SKM-1 (cell line): ENCODE measurements around the gene MAPK8IP3.

ENCODE experiments used
- DNase-seq: peaks from one replicate; lab custom pipeline; 2025; ENCODE audit not compliant: unreplicated experiment; lab: John Stamatoyannopoulos, UW

Gene MAPK8IP3

DNA sequence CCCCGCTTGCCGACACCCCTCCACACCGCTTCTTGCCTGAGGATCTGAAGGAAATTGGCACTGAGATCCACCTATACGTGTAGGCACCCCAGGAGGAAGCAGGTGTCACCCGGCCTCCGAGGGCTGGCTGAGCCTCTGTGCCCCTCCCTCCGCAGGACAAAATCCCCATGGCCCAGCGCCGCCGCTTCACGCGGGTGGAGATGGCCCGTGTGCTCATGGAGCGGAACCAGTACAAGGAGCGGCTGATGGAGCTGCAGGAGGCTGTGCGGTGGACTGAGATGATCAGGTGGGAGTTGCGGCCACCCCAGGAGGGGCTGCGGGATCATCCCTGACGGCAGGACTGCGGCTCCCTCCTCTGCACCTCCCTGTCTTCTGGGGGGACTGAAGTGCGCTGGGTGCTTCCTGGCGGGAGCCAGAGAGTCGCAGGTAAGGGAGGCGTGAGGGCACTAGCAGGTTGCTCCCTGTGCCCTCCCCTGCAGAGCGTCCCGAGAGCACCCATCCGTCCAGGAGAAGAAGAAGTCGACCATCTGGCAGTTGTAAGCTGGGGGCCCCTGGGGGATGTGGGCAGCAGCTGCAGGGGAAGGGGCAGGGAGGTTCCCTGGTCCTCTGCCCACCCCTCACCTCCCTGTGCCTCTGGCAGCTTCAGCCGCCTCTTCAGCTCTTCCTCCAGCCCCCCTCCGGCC, 56.3 kb downstream of the MAPK8IP3 start:
- no peak for DNase-seq

DNA sequence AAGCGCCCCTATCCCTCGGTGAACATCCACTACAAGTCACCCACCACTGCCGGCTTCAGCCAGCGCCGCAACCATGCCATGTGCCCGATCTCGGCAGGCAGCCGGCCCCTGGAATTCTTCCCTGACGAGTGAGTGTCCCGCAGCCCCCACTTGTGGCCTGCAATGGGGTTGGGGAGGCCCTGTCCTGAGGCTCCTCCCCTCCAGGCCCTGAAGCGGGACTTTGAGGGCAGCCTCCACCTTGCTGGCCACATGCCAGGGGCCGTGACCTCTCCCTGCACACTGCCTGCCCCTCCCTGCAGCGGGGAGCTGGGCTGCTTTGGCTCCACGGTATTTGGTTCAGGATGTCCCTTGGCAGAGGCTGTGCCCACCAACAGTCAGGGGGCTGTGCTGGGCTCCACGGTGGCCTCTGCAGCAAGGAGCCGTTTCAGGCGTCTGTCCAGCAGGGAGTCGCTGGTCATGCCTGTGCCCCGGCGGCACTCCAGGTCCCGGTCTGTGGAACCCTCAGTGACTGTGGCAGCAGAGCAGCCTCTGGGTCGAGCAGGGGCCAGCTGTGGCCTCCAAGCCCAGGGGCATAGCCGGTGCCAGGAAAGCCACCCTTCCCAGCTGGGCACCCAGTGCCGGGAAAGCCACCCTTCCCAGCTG, 57.0 kb downstream of the MAPK8IP3 start:
- no peak for DNase-seq

DNA sequence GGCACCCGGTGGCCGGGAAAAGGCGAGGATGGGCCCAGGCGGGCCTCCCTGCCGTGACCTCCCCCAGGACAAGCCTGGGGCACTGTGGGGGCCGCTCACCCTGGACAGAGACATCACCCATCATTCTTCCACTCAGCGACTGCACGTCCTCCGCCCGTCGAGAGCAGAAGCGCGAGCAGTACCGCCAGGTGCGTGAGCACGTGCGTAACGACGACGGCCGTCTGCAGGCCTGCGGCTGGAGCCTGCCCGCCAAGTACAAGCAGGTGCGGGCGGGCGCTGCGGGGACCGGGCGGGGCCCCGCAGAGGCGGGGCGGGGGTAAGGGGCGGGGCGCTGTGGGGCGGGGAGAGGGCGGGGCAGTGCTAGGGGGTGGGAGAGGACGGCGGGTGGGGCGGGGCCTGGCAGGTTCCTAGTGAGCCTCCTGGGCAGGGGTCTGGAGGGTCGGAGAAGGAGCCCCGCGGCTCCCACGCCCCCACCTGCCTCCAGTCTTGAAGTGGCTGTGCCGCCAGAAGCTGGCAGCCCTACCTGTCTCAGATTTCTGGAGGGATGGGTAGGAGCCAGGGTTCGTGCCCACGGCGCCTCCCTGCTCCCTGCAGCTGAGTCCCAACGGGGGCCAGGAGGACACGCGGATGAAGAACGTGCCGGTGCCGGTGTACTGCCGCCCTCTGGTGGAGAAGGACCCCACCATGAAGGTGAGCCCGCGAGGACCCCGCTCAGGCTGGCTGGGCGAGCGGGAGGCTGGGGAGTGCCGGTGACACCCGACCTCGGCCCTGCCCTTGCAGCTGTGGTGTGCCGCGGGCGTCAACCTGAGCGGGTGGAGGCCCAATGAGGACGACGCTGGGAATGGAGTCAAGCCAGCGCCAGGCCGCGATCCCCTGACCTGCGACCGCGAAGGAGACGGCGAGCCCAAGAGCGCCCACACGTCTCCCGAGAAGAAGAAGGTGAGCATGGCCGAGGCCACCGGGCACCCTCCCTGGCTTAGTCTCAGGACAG, 57.8 kb downstream of the MAPK8IP3 start:
- no peak for DNase-seq

DNA sequence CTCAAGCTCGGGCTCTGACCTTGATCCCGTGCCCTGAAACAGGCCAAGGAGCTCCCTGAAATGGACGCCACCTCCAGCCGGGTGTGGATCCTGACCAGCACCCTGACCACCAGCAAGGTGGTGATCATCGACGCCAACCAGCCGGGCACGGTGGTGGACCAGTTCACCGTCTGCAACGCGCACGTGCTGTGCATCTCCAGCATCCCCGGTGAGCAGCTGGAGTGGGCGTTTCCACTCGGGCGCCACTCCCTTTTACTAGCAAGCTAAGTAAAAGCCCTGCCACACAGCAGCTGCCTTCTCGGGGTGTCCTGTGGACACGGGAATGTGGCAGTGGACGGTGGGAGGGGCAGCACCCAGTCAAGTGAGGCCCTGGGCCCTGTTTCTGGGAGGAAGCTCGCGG, 59.0 kb downstream of the MAPK8IP3 start:
- no peak for DNase-seq

DNA sequence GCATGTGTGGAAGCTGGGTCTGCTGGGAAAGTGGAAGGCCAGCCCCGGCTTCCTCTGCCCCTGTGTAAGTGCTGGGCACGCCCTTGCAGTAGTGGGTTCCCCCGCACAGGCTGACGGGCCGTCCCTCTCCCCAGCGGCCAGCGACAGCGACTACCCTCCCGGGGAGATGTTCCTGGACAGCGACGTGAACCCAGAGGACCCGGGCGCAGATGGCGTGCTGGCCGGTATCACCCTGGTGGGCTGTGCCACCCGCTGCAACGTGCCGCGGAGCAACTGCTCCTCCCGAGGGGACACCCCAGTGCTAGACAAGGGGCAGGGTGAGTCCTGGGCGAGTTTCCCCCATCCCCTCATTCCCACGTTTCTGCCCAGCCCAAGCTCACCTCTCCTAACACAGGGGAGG, 59.8 kb downstream of the MAPK8IP3 start:
- no peak for DNase-seq

DNA sequence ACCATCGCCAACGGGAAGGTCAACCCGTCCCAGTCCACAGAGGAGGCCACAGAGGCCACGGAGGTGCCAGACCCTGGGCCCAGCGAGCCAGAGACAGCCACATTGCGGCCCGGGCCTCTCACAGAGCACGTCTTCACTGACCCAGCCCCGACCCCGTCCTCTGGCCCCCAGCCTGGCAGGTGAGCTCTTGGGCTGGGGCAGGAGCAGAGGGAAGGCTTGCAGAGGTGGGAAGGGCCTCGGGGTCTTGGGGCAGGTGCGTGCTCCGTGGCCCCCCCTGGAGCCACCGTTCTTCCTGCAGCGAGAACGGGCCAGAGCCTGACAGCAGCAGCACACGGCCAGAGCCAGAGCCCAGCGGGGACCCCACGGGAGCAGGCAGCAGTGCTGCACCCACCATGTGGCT, 60.2 kb downstream of the MAPK8IP3 start:
- no peak for DNase-seq

DNA sequence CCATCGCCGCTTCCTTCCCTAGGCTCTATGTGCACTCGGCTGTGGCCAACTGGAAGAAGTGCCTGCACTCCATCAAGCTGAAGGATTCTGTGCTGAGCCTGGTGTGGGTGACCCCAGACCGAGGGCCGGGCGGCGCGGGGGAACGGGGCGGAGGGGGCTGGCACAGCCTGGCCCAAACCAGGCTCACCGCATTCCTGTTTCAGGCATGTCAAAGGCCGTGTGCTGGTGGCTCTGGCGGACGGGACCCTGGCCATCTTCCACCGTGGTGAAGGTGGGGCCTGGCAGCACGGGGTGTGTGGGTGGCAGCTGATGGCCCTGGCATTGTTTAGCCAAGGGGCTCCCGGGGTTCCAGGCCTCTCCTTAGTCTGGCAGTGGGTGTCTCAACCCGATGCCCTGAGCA, 60.7 kb downstream of the MAPK8IP3 start:
- DNase-seq = no peak

DNA sequence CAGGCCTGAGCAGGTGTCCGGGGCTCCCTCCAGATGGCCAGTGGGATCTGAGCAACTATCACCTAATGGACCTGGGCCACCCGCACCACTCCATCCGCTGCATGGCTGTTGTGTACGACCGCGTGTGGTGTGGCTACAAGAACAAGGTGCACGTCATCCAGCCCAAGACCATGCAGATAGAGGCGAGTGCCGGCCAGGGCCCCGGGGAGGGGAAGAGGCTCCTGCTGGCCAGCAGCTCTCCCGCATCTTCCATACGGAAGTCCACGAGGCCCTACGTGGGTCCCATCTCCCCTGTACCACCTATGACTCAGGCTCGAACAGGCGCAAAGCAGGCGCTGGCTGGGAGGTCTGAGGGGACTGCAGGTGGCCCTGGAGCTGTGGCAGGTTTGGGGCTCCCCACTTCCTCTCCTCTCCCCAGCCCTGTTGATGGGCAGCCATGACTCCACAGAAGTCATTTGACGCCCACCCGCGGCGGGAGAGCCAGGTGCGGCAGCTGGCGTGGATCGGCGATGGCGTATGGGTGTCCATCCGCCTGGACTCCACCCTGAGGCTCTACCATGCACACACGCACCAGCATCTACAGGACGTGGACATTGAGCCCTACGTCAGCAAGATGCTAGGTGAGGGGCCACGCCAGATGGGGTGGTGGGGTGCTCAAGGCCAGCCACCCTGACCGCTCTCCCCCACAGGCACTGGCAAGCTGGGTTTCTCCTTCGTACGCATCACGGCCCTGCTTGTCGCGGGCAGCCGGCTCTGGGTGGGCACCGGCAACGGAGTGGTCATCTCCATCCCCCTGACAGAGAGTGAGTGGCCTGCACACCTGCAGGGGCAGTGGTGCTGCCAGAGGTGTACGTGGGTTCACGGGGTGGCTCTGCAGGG, 61.4 kb downstream of the MAPK8IP3 start:
- no peak for DNase-seq

DNA sequence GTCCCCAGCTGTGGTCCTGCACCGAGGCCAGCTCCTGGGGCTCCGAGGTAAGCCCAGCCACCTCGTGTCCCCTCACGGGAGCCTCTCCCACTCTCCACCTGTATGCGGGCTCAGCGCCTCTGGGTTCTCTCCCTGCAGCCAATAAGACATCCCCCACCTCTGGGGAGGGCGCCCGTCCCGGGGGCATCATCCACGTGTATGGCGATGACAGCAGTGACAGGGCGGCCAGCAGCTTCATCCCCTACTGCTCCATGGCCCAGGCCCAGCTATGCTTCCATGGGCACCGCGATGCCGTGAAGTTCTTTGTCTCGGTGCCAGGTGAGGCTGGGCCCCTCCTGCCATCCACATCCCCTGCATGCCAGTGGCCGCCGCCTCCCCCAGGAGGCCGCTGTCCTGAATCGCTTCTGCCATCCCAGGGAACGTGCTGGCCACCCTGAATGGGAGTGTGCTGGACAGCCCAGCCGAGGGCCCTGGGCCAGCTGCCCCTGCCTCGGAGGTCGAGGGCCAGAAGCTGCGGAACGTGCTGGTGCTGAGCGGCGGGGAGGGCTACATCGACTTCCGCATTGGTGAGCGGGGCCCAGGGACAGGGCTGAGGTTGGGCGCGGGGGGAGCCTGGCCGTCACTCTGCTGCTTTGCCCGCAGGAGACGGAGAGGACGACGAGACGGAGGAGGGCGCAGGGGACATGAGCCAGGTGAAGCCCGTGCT, 62.2 kb downstream of the MAPK8IP3 start:
- no peak for DNase-seq

DNA sequence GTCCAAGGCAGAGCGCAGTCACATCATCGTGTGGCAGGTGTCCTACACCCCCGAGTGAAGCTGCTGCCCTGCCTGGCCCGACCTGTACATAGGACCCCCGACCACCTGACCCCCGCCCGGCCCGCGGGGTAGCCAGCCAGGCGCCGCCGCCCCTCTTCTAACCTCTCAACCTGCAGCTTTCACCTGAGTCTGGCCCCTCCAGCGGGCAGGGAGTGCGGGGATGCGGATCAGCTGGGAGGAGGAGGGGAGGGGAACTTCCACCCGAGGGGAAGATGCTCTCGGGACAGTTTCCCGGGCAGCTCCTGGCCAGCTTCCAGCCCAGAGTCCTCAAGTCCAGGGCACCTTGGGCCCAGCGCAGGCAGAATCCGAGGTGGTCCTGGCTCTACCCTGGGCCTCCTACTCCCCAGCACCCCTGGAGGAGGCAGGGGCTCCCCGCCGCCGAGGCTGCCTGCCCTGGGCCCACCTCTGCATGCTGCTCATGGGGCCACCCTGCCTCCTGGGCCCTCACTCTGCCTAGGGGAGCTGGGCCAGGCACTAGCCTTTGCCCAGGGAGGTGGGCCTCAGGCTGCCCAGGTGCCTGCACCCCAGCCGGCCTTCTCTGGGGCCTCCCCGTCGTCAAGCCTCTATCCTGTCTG, 62.9 kb downstream of the MAPK8IP3 start:
- DNase-seq = no peak

DNA sequence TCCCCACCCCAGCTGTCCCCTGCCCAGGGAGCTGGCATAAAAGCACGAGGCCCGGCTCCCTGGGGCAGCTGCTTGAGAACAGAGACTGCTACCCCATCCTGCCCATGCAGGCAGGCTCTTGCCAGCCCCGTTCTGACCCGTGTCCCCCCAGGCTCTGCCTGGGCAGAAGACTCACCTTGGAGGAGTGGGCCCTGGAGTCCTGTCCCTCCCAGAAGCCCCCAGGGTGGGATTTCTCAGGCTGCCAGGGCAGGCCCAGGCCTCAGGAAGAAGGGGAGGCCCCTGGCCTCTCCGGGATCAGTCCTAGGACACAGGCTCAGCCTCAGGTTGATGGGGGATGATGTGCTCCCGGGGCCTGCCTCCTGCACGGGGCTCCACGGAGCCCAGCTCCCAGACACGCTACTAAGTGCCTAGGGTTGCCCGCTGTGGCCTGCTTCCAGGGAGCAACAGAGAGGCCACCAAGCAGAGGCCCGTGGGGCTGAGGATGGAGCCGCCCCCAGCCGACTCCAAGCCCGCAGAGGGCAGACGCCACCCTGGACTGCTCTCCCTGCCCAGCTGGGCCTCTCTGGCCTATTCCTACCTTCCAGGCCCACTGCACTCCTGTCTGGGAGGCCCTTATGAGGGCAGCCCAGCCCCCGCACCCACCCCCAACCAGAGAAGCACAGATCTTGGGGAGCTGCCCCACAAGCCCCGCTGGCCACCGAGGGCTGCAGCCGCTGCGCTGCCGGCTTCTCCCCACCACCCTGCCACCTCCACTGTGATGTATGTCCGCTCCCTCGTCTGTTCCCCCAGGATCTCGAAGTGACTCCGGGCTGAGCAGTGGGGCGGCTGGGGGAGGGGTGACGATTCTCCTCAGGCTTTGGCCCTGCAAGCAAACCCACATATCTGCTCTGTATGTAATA, 63.7 kb downstream of the MAPK8IP3 start:
- no peak for DNase-seq

DNA sequence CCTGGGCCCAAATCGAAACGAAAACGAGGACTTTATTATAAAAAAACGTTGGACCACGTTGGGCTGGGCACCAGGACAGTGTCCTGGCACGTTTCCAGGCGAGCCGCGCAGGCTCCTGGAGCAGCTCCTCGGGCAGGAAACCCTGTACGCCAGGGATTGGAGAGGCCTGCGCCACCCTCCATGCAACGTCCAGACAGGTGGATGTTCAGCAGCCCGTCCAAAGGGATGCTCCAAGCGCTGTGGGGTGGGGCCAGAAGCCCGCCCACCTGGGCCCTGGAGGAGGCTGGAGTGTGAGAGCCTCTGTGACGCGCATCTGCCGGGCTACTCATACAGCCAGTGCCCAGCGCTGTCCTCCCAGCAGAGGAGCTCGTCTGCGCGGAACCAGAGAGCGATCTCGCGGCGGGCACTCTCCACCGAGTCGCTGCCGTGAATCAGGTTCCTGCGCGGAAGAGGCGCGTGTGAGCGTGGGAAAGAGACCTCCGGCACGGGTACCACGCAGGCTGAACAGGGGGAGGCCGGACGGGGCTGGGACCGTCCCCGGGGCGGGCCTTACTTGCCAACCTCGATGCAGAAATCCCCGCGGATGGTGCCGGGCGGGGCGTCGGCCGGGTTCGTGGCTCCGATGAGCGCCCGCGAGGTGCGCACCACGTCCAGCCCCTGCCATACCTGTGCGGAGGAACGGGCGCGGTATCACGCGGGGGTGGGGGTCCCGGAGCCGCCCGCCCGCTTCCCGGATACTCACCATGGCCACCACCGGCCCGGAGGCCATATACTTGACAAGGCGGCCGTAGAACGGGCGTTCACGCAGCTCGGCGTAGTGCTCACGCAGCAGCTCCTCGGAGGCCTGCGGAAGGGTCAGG, 64.6 kb downstream of the MAPK8IP3 start:
- DNase-seq = no peak

DNA sequence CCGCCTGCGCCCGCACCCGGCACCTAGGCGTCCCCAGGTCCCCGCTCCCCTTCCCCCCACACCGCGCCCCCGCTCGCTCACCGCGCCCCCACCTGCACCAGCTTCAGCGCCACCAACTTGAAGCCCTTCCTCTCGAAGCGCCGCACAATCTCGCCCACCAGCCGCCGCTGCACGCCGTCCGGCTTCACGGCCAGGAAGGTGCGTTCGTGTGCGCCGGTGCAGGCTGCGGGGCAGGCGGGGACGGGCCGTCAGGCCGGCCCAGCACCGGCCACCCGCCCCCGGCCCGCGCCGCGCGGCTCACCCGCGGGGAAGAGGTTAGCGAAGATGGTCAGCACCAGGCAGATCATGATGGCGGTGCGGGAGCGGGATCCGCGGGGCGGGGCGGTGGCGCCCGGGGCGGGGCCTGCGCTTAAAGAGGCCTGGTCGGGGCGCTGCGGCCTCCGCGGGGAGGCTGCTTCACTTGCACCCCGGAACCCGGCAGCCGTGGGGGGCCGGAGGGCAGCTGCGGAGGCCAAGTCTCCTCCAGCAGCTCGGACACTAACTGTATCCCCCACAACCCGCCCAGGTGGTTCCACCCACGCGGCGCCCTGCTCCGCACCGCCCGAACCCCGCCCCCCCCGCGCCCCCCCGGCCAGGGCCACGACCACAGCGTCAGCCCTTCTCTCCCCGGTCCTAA, 65.3 kb downstream of the MAPK8IP3 start, which contains the start of gene NME3:
NME3 (minus strand) TSS at position 356 of the 676 bp plus-strand sequence; CDS start at position 347, 9 bp downstream.
- DNase-seq = no peak

DNA sequence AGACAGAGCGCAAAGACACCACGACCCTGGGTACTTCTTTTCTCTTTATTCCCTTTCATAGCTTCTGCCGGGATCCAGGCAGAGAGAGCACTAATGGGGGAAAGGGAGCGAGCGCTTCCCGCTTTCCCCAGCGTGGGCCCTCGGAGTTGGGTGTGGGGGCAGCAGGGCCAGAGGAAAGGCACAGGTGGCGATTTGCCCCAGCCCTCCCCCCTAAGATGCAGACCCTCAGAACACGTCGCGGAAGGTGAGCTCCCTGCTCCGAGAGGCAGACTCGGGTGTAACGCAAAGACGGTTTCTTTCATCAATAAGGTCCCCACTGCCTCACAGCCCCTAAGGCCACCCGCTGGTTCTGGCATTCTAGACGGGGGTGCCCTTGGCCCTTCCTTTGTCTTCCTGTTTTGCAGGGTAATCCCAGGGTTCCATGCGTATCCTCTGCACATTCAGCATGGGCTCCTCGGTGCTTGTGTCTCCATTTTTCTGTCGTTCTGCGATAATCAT, 65.9 kb downstream of the MAPK8IP3 start:
- no peak for DNase-seq

DNA sequence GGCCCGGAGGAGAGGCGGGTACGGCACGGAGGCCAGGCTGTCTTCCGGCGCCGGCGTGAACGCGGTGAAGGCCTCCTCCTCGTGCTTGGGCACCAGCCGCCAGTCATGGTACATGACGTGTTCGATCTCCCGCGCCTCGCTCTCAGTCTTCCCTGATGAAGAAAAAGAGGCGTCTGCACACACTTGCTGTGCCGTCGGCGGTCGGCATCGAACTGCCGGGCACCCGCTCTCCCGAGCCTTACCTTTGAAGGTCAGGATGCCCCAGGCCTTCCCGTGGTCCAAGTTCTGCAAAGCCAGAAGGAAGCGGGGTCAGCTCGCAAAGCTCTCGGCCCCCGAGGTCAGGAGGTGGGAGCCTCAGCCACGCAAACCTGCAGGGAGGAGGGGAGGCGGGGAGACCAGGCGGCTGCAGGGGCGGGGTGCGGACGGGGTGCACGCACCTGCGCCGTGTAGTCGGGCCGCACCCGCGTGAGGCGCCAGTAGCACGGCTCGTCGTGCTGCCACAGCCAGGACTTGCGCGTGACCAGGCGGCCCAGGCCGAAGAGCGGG, 66.4 kb downstream of the MAPK8IP3 start, which contains the start of gene EME2:
EME2 (plus strand) TSS at position 449 of the 546 bp plus-strand sequence. CDS start 418 bp downstream, outside the sequence.
- no peak for DNase-seq

DNA sequence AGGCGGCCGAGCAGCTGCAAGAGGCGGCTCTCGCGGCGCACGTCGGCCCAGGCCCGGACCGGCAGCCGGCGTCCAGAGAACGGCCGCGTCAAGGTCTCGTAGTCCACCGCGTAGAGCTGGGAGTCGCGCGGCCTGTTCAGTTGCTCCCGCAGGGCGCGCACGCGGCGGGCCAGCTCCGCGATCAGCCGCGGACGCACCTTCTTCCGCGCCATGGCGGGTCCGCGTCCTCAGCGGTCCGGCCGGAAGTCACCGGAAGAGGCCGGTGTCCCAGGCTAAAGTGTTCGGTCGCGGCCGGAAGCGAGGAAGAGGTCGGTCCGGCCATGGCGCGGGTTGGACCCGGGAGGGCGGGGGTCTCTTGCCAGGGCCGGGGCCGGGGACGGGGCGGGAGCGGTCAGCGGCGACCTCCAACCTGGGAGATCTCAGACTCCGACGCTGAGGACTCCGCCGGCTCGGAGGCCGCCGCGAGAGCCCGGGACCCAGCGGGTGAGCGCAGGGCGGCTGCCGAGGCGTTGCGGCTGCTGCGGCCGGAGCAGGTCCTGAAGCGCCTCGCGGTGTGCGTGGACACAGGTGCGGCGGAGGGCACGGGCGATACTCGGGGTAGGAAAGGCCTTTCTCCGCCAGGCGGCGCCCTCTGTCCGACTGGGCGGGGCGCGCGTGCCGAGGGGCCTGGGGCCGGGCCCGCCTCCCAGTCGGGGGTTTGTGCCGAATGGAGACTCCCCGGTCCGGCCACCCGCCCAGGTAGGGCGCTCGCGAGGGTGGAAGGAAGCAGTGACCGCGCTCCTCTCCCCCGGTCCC, 67.1 kb downstream of the MAPK8IP3 start, which contains the start of gene MRPS34:
MRPS34 (minus strand) TSS at position 227 of the 795 bp plus-strand sequence; CDS start at position 212, 15 bp downstream.
- DNase-seq = peak; percentile 69
